Osteoblast (primary cell): Measurements from ENCODE around the gene C12orf54. TPM values are rescaled to one million over a fixed set of nuclear protein-coding genes. Genes with fewer than 3 reads are reported as not detected.

Experiments used
- DNase-seq: peaks from one replicate; pipeline ENCODE4 v3.0.0; 2011; ENCODE audit warnings: low spot score, mixed read lengths; ENCODE audit not compliant: insufficient read length; ENCODE audit errors: missing footprints
- H2AFZ ChIP-seq: 2 replicates; pipeline ENCODE4 v1.6.0; 2011; ENCODE audit warnings: mild to moderate bottlenecking, low read length
- H3K27ac ChIP-seq: 2 replicates; pipeline ENCODE4 v1.5.1; 2011; ENCODE audit warnings: mild to moderate bottlenecking, low read depth, low read length, moderate library complexity
- H3K27me3 ChIP-seq: 2 replicates; pipeline ENCODE4 v1.6.0; 2012; ENCODE audit warnings: mild to moderate bottlenecking, control low read depth, inconsistent platforms, low read length, moderate library complexity; ENCODE audit not compliant: insufficient read depth
- H3K36me3 ChIP-seq: 2 replicates; pipeline ENCODE4 v1.5.1; 2011; ENCODE audit warnings: mild to moderate bottlenecking, low read length, control low read depth, moderate library complexity; ENCODE audit not compliant: insufficient read depth
- H3K4me1 ChIP-seq: 2 replicates; pipeline ENCODE4 v1.5.1; 2011; ENCODE audit warnings: mild to moderate bottlenecking, low read length, control low read depth, moderate library complexity; ENCODE audit not compliant: insufficient read depth
- H3K4me2 ChIP-seq: 2 replicates; pipeline ENCODE4 v1.6.0; 2011; ENCODE audit warnings: mild to moderate bottlenecking, low read length; ENCODE audit not compliant: insufficient read depth
- H3K4me3 ChIP-seq: fragments of 200-600 bp; sonication (generic); 3 replicates; pipeline ENCODE4 v1.5.1; 2012; ENCODE audit warnings: mild to moderate bottlenecking, low read length, inconsistent platforms; ENCODE audit not compliant: insufficient read depth
- H3K79me2 ChIP-seq: 2 replicates; pipeline ENCODE4 v1.6.0; 2012; ENCODE audit warnings: mild to moderate bottlenecking, low read length, control low read depth, inconsistent platforms; ENCODE audit not compliant: insufficient read depth
- H3K9me3 ChIP-seq: 2 replicates; pipeline ENCODE4 v1.5.1; 2011; ENCODE audit warnings: low read depth, low read length, control low read depth
- H4K20me1 ChIP-seq: 2 replicates; pipeline ENCODE4 v1.6.0; 2012; ENCODE audit warnings: mild to moderate bottlenecking, low read length, control low read depth; ENCODE audit not compliant: insufficient read depth
- total RNA-seq: library from RNA; depleted of rRNA; stranded (reverse); fragments of >200 nt; gene quantifications from 2 replicates; pipeline ENCODE4 v1.2.3, GENCODE V29; 2012
- TF ChIP-seq, protein P1 (sequence below): IDR thresholded peaks from 2 replicates; pipeline ENCODE4 v1.5.1; 2011; ENCODE audit warnings: mild to moderate bottlenecking, low read depth, low read length, moderate library complexity; ENCODE audit errors: extremely low read depth

Gene C12orf54
- total RNA-seq, 1 donor, result not detected

GRCh38 chr12:48542300-48542928, 60.1 kb downstream of the C12orf54 start:
- no peaks in the 10 kb centered on the region for H3K36me3 ChIP-seq
- H3K9me3 ChIP-seq, result no peaks in the 10 kb centered on the region
- no peak overlapping the region for H3K27ac ChIP-seq
- no peaks in the 10 kb centered on the region for H3K79me2 ChIP-seq
- no peak overlapping the region for H2AFZ ChIP-seq
- TF ChIP-seq, protein P1, sequence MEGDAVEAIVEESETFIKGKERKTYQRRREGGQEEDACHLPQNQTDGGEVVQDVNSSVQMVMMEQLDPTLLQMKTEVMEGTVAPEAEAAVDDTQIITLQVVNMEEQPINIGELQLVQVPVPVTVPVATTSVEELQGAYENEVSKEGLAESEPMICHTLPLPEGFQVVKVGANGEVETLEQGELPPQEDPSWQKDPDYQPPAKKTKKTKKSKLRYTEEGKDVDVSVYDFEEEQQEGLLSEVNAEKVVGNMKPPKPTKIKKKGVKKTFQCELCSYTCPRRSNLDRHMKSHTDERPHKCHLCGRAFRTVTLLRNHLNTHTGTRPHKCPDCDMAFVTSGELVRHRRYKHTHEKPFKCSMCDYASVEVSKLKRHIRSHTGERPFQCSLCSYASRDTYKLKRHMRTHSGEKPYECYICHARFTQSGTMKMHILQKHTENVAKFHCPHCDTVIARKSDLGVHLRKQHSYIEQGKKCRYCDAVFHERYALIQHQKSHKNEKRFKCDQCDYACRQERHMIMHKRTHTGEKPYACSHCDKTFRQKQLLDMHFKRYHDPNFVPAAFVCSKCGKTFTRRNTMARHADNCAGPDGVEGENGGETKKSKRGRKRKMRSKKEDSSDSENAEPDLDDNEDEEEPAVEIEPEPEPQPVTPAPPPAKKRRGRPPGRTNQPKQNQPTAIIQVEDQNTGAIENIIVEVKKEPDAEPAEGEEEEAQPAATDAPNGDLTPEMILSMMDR, result peak; percentile 78
- H3K4me2 ChIP-seq, result no peak overlapping the region
- H3K4me1 ChIP-seq, result no peaks in the 10 kb centered on the region
- peaks cover 9% of the 10 kb centered on the region for H3K27me3 ChIP-seq
- H4K20me1 ChIP-seq, result no peaks in the 10 kb centered on the region
- H3K4me3 ChIP-seq, result no peak overlapping the region
- DNase-seq, result no peak

DNA sequence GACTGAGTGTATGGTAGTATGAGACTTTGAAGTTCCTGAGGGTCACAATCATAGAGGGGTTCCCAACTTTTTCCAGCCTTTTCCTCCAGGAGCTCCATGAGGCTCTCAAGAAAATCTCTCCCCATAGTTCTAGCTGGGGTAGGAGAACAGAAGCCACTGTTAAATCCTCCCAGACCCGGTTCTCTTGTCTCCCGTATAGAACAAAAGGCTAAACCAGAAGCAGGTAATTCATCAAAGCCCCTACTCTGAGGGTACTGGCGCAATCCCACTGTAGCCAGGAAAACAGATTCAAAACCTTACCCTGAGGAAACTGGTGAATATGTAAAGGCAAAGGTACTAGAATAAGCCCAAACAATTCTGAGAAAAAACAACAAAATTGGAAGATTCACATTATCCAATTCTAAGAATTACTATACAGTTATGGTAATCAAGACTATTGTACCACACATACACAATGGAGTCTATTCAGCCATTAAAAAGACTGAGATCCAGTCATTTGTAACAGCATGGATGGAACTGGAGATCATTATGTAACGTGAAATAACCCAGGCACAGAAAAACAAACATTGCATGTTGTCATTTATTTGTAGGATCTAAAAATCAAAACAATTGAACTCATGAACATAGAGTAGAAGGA, 63.7 kb downstream of the C12orf54 start:
- Histone ChIP-seq H3K9me3 (no peaks in the 10 kb centered on the region), H3K27me3 (peaks cover 9% of the 10 kb centered on the region), H3K27ac (no peak overlapping the region), H2AFZ (no peak overlapping the region), H3K36me3 (no peaks in the 10 kb centered on the region), H4K20me1 (no peaks in the 10 kb centered on the region), H3K79me2 (no peaks in the 10 kb centered on the region), H3K4me2 (no peak overlapping the region), H3K4me1 (no peaks in the 10 kb centered on the region), H3K4me3 (no peak overlapping the region)
- TF ChIP-seq, protein P1, result no peak
- DNase-seq, result no peak

Other genes starting within 250 kb of the C12orf54 start
- gene ZNF641, start 131.6 kb upstream of the C12orf54 start, total RNA-seq, result 14.1 and 19.2 TPM in 2 replicates
- not detected in 2 replicates for gene ANP32D, start 9.9 kb upstream of the C12orf54 start, total RNA-seq
- not detected in 2 replicates for gene OR8S1, start 43.1 kb downstream of the C12orf54 start, total RNA-seq
- gene LALBA, start 87.5 kb downstream of the C12orf54 start, total RNA-seq, result not detected in 2 replicates
- gene KANSL2, start 199.7 kb downstream of the C12orf54 start, total RNA-seq, result 37.4 and 48.1 TPM in 2 replicates
- 25.0 and 32.1 TPM in 2 replicates for gene CCNT1, start 234.2 kb downstream of the C12orf54 start, total RNA-seq